Suprapubic skin (tissue), 4 donors: ENCODE measurements around the gene XIST. TPM values are rescaled to one million over a fixed set of nuclear protein-coding genes. Genes with fewer than 3 reads are reported as not detected.
"Not testable (repeated sequence)": the region's sequence is repeated elsewhere in the genome, so short reads cannot be mapped to it uniquely, and the experiment has no call there.

ENCODE experiments used
- DNase-seq, 2 donors: peaks; one replicate each; pipeline ENCODE4 v3.0.0-alpha.2; 2019; ENCODE audit warnings: low spot score in 2 of 2
- H3K27ac ChIP-seq: fragments of 200-600 bp; sonication (generic); one replicate; pipeline ENCODE4 v1.5.1; 2019
- H3K27me3 ChIP-seq: fragments of 200-600 bp; sonication (generic); one replicate; pipeline ENCODE4 v1.5.1; 2019
- H3K36me3 ChIP-seq: fragments of 200-600 bp; sonication (generic); one replicate; pipeline ENCODE4 v1.5.1; 2019
- H3K4me1 ChIP-seq: fragments of 200-600 bp; sonication (generic); one replicate; pipeline ENCODE4 v1.5.1; 2019
- H3K4me3 ChIP-seq: fragments of 200-600 bp; sonication (generic); one replicate; pipeline ENCODE4 v1.5.1; 2019; ENCODE audit warnings: mild to moderate bottlenecking
- H3K9me3 ChIP-seq: fragments of 200-600 bp; sonication (generic); one replicate; pipeline ENCODE4 v1.5.1; 2019
- CTCF ChIP-seq, 2 donors: fragments of 200-600 bp in 1 of 2; fragments of 450-650 bp in 1 of 2; sonication (generic) in 1 of 2; IDR thresholded peaks; one replicate each; pipeline ENCODE4 v1.5.1; 2016 to 2019; ENCODE audit warnings: antibody characterized with exemption in 2 of 2, mild to moderate bottlenecking in 1 of 2, moderate library complexity in 1 of 2
- EP300 ChIP-seq: sonication (generic); formaldehyde crosslinking; IDR thresholded peaks from one replicate; pipeline ENCODE4 v1.6.1; 2017; ENCODE audit warnings: antibody characterized with exemption
- POLR2A ChIP-seq, 2 donors: fragments of 450-650 bp; IDR thresholded peaks; one replicate each; pipeline ENCODE4 v1.6.1; 2017; ENCODE audit warnings: antibody characterized with exemption in 2 of 2, mild to moderate bottlenecking in 2 of 2, moderate library complexity in 2 of 2
- POLR2AphosphoS5 ChIP-seq, 3 donors: sonication (generic); formaldehyde crosslinking; IDR thresholded peaks; one replicate each; pipeline ENCODE4 v1.6.1; 2017; ENCODE audit warnings: antibody characterized with exemption in 3 of 3
- WGBS: methylation state at CpG from one replicate; pipeline ENCODE4 v1.1.5; 2018; 5-methylcytosine and 5-hydroxymethylcytosine counted together
- total RNA-seq, 4 donors: library from RNA; depleted of rRNA; stranded (reverse); fragments of >200 nt; gene quantifications; one replicate each; pipeline ENCODE4 v1.1.0, GENCODE V29; 2016

Gene XIST
- 100 to 1,000 TPM in 2 of 4 donors, 1 to 10 TPM in 1, under 1 TPM in 1; 0.42 to 789 (median 95.5) TPM for total RNA-seq

- TF ChIP-seq POLR2A (IDR thresholded peaks at IDR 0.05) (peak in 1 of 2 donors; percentile 57), EP300 (no peak)
- Histone ChIP-seq H3K27me3 (no peaks in the 10 kb centered on the region), H3K9me3 (no peaks in the 10 kb centered on the region), H3K36me3 (no peaks in the 10 kb centered on the region), H3K4me1 (no peaks in the 10 kb centered on the region), H3K27ac (no peak within 1 kb of the TSS), H3K4me3 (no peak within 1 kb of the TSS)
- 46% methylated on average over 8 of the region's 8 CpGs for WGBS
- DNase-seq = peak in 1 of 2 donors; percentile 78
These were observed at the start of gene XIST for GRCh38 chrX:73852467-73852866. Gene XIST, minus strand, starts transcription at chrX:73852714.

- 85% methylated on average over 3 of the region's 3 CpGs for WGBS
- not testable (repeated sequence) for H3K36me3 ChIP-seq, H3K4me3 ChIP-seq, H3K27me3 ChIP-seq, H3K27ac ChIP-seq, DNase-seq, H3K9me3 ChIP-seq, H3K4me1 ChIP-seq
These were observed 45.8 kb upstream of the XIST start for GRCh38 chrX:73898315-73898714.

GRCh38 chrX:73892515-73893090, 40.1 kb upstream of the XIST start:
- not testable (repeated sequence) for H3K27ac ChIP-seq, H3K4me3 ChIP-seq, H3K4me1 ChIP-seq, DNase-seq, H3K27me3 ChIP-seq, H3K36me3 ChIP-seq, H3K9me3 ChIP-seq
- WGBS = 50% methylated on average over 9 of the region's 14 CpGs

GRCh38 chrX:73882260-73882659, 29.7 kb upstream of the XIST start:
- not testable (repeated sequence) for H3K4me1 ChIP-seq, DNase-seq, H3K27me3 ChIP-seq, H3K36me3 ChIP-seq, H3K9me3 ChIP-seq, H3K4me3 ChIP-seq, H3K27ac ChIP-seq
- WGBS = 92% methylated on average over 21 of the region's 24 CpGs

GRCh38 chrX:73877687-73878086, 25.2 kb upstream of the XIST start:
- H3K4me3 ChIP-seq = no peak overlapping the region
- DNase-seq = no peak
- no peak overlapping the region for H3K27ac ChIP-seq
- no peaks in the 10 kb centered on the region for H3K27me3 ChIP-seq
- TF ChIP-seq POLR2A (IDR thresholded peaks at IDR 0.05) (no peak), CTCF (IDR thresholded peaks at IDR 0.05) (no peak), POLR2AphosphoS5 (IDR thresholded peaks at IDR 0.05) (no peak), EP300 (no peak)
- peaks cover 3% of the 10 kb centered on the region for H3K4me1 ChIP-seq
- H3K9me3 ChIP-seq = no peaks in the 10 kb centered on the region
- no peaks in the 10 kb centered on the region for H3K36me3 ChIP-seq

- no peak for TF ChIP-seq CTCF (IDR thresholded peaks at IDR 0.05)
- TF ChIP-seq EP300 = no peak
- TF ChIP-seq POLR2AphosphoS5 (IDR thresholded peaks at IDR 0.05) = no peak
- no peak for TF ChIP-seq POLR2A (IDR thresholded peaks at IDR 0.05)
- no peaks in the 10 kb centered on the region for H3K9me3 ChIP-seq
- H3K27me3 ChIP-seq = no peaks in the 10 kb centered on the region
- no peak overlapping the region for H3K27ac ChIP-seq
- peaks cover 3% of the 10 kb centered on the region for H3K4me1 ChIP-seq
- 85% methylated on average over 2 of the region's 2 CpGs for WGBS
- H3K36me3 ChIP-seq = no peaks in the 10 kb centered on the region
- no peak for DNase-seq
- H3K4me3 ChIP-seq = no peak overlapping the region
These were observed 24.4 kb upstream of the XIST start for GRCh38 chrX:73876911-73877310.

- Histone ChIP-seq H3K4me3 (no peak overlapping the region), H3K9me3 (no peaks in the 10 kb centered on the region), H3K27me3 (no peaks in the 10 kb centered on the region), H3K36me3 (no peaks in the 10 kb centered on the region), H3K4me1 (no peaks in the 10 kb centered on the region), H3K27ac (no peak overlapping the region)
- WGBS = 90% methylated on average over 1 of the region's 1 CpG
- DNase-seq = no peak
- TF ChIP-seq CTCF (IDR thresholded peaks at IDR 0.05) (no peak), POLR2AphosphoS5 (IDR thresholded peaks at IDR 0.05) (no peak)
These were observed 16.4 kb upstream of the XIST start for GRCh38 chrX:73868916-73869315.
